ENCODE data around the gene MRPL58.

Gene MRPL58

GRCh38 chr17:74971069-74971841, 41.2 kb upstream of the MRPL58 start:
- TF ChIP-seq CTCF (IDR thresholded peaks at IDR 0.05; ENCODE audit: borderline replicate concordance, control extremely low read depth, extremely low read depth, insufficient read depth, missing control alignments) = no peak
- no peak for DNase-seq (ENCODE audit: low spot score)
- in situ Hi-C loops (cut with MboI; ENCODE audit: low sequenced_read_pairs, unreplicated experiment) = no loop called here

- no peak for DNase-seq (ENCODE audit: low spot score)
- TF ChIP-seq CTCF (IDR thresholded peaks at IDR 0.05; ENCODE audit: borderline replicate concordance, control extremely low read depth, extremely low read depth, insufficient read depth, missing control alignments) = no peak
These were observed 40.7 kb upstream of the MRPL58 start for GRCh38 chr17:74971842-74972106.

GRCh38 chr17:74972107-74972972, 40.1 kb upstream of the MRPL58 start, which contains the start of gene HID1:
HID1 (minus strand) TSS chr17:74972759; CDS start chr17:74972656, 103 bp downstream.
- in situ Hi-C loops (cut with MboI; ENCODE audit: low sequenced_read_pairs, unreplicated experiment) = no loop called here
- peak; percentile 90 for DNase-seq (ENCODE audit: low spot score)
- TF ChIP-seq CTCF (IDR thresholded peaks at IDR 0.05; ENCODE audit: borderline replicate concordance, control extremely low read depth, extremely low read depth, insufficient read depth, missing control alignments) = no peak

More at GRCh38 chr17:74971842-74972106, 40.7 kb upstream of the MRPL58 start:
- in situ Hi-C loops (cut with MboI; ENCODE audit: low sequenced_read_pairs, unreplicated experiment) = no loop called here

GRCh38 chr17:74972973-74973328, 39.5 kb upstream of the MRPL58 start:
- DNase-seq (ENCODE audit: low spot score) = no peak
- in situ Hi-C loops (cut with MboI; ENCODE audit: low sequenced_read_pairs, unreplicated experiment) = no loop called here
- TF ChIP-seq CTCF (IDR thresholded peaks at IDR 0.05; ENCODE audit: borderline replicate concordance, control extremely low read depth, extremely low read depth, insufficient read depth, missing control alignments) = no peak

- in situ Hi-C loops (cut with MboI; ENCODE audit: low sequenced_read_pairs, unreplicated experiment) = no loop called here
- TF ChIP-seq CTCF (IDR thresholded peaks at IDR 0.05; ENCODE audit: borderline replicate concordance, control extremely low read depth, extremely low read depth, insufficient read depth, missing control alignments) = no peak
These were observed 36.5 kb upstream of the MRPL58 start for GRCh38 chr17:74975943-74976342.

GRCh38 chr17:74977802-74978201, 34.7 kb upstream of the MRPL58 start:
- no peak for DNase-seq (ENCODE audit: low spot score)
- in situ Hi-C loops (cut with MboI; ENCODE audit: low sequenced_read_pairs, unreplicated experiment) = no loop called here
- no peak for TF ChIP-seq CTCF (IDR thresholded peaks at IDR 0.05; ENCODE audit: borderline replicate concordance, control extremely low read depth, extremely low read depth, insufficient read depth, missing control alignments)

More at GRCh38 chr17:74975943-74976342, 36.5 kb upstream of the MRPL58 start:
- no peak for DNase-seq (ENCODE audit: low spot score)

Measured in GM13976 (cell line).